Measurements from ENCODE around the gene QRICH1.

DNA sequence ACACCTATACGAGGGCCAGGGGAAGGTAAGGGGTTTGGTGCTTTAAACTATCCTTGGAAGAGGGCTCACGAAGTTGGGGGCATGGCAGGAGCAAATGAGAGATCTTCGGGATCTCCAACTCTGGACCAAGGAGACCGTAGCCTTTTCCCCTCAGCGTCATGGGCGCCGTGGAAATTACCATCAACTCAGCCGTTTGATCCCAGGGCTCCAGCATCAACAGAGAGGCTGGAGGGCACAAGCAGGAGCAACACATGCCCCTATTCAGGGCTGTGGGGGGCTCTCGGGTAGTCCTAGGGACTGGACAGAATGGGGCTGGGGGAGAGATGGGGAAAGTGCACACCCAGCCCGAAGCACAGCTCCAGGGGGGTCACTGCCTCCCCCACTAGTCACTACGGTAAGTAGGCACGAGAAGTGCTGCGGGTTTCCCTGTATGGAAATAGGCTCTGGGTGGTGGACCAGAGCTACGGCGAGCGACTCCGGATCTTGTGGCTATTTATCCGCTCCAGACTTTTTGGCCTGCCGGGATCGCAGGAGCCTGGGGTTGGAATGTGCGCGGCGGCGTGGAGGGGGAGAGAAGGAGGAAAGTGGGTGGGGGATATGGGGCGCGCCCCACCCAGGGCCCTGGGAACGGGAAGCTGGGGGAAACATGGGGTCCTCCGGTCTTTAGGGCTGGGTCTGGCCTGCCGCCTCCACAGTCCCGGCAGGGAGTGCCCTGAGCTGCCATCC, 39.5 kb upstream of the QRICH1 start:
- no peak; the same call in 1 of the 2 replicates for TF ChIP-seq POLR2AphosphoS5 (IDR thresholded peaks at IDR 0.05; ENCODE audit: low read depth, low read length)
- TF ChIP-seq SIN3A (IDR thresholded peaks at IDR 0.05; ENCODE audit: borderline replicate concordance, insufficient read depth, low read length) = no peak
- TF ChIP-seq, protein P1, sequence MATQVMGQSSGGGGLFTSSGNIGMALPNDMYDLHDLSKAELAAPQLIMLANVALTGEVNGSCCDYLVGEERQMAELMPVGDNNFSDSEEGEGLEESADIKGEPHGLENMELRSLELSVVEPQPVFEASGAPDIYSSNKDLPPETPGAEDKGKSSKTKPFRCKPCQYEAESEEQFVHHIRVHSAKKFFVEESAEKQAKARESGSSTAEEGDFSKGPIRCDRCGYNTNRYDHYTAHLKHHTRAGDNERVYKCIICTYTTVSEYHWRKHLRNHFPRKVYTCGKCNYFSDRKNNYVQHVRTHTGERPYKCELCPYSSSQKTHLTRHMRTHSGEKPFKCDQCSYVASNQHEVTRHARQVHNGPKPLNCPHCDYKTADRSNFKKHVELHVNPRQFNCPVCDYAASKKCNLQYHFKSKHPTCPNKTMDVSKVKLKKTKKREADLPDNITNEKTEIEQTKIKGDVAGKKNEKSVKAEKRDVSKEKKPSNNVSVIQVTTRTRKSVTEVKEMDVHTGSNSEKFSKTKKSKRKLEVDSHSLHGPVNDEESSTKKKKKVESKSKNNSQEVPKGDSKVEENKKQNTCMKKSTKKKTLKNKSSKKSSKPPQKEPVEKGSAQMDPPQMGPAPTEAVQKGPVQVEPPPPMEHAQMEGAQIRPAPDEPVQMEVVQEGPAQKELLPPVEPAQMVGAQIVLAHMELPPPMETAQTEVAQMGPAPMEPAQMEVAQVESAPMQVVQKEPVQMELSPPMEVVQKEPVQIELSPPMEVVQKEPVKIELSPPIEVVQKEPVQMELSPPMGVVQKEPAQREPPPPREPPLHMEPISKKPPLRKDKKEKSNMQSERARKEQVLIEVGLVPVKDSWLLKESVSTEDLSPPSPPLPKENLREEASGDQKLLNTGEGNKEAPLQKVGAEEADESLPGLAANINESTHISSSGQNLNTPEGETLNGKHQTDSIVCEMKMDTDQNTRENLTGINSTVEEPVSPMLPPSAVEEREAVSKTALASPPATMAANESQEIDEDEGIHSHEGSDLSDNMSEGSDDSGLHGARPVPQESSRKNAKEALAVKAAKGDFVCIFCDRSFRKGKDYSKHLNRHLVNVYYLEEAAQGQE (IDR thresholded peaks at IDR 0.05; ENCODE audit: insufficient read depth in 1 of 2, low read depth in 2 of 2, low read length in 2 of 2) = no peak
- peak; percentile 28 for TF ChIP-seq FOXP2 (optimal IDR thresholded peaks at IDR 0.05; ENCODE audit: borderline replicate concordance, extremely low read depth, extremely low read length, insufficient read depth)
